GM21576 (cell line): ENCODE results near the gene PARP4.
A peak's percentile ranks its signal among the peaks of the same experiment; 100 is the strongest.
"Not testable (repeated sequence)": the region's sequence is repeated elsewhere in the genome, so short reads cannot be mapped to it uniquely, and the experiment has no call there.

Experiments used
- ATAC-seq: cut with Tn5 transposase; IDR thresholded peaks from one replicate; pipeline ENCODE4 v1.9.1; 2021; ENCODE audit warnings: mild to moderate bottlenecking, moderate library complexity; ENCODE audit not compliant: unreplicated experiment

Gene PARP4

DNA sequence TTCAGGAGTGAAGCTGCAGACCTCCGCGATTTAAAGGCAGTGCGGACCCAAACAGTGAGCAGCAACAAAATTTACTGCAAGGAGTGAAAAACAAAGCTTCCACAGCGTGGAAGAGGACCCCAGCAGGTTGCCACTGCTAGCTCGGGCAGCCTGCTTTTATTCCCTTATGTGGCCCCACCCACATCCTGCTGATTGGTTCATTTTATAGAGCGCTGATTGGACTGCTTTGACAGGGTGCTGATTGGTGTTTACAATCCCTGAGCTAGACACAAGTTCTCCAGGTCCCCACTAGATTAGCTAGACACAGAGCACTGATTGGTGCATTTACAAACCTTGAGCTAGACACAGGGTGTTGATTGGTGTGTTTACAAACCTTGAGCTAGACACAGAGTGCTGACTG, 6.3 kb downstream of the PARP4 start:
- ATAC-seq: not testable (repeated sequence)

GRCh38 chr13:24505756-24506155, 6.8 kb downstream of the PARP4 start:
- ATAC-seq: no peak

DNA sequence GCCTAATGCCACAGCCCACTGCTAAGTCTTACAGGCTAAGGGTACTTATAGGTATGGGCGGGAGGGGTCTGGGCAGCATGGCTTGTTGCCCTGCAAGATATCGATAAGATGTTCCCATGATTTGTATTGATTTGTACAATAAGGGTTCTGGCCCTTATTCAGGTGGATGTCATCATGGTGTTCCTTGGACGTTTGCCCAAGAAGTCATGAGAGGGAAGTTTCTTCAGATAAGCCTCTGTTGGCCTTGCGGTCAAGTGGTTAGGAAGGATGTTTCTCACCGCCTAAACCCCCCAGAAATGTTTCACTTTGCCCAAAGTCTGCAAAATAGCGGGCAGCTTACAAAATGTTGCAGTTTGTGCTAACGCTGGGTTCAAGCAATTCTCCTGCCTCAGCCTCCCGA, 7.3 kb downstream of the PARP4 start:
- no peak for ATAC-seq

DNA sequence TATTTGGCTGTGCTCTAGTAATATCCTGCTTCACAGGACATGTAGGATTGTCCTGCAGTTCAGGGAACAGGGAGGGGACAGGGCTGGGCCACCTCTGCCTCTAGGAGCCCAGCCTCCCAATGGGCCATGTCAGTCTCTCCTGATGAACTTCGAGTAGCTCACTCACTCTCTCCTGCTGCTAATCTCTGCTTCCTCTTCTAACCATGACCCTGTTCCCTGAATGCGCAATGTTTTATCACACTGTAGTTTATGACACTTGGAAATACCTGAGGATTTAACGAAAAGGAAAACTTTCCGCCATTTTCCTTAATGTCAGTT, 9.2 kb downstream of the PARP4 start:
- no peak for ATAC-seq

GRCh38 chr13:24502533-24503378, 9.8 kb downstream of the PARP4 start:
- ATAC-seq: no peak

DNA sequence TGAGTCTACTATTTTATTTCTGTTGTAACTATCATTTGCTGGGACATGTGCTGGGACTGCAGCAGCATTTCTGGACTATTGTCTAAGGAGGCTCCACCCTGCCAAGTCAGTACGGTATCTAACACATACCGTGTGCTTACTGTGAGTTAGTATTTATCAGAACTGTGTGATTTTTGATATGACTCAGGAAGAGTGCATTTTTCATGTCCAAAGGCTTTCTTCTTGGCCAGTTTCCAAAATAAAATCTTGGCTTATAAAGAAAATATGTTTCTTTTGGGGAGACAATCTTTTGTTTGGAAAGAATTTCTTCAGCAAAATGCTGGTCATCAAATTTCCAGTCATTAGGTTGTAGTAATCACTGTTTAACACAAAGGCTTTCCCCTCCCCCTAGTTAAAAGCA, 11.6 kb downstream of the PARP4 start:
- ATAC-seq: no peak

GRCh38 chr13:24497742-24498141, 14.8 kb downstream of the PARP4 start:
- no peak for ATAC-seq

- not testable (repeated sequence) for ATAC-seq
Measured at GRCh38 chr13:24496295-24496694, 16.3 kb downstream of the PARP4 start.

GRCh38 chr13:24495151-24495729, 17.3 kb downstream of the PARP4 start:
- ATAC-seq: no peak

- no peak for ATAC-seq
Measured at GRCh38 chr13:24493356-24493755, 19.2 kb downstream of the PARP4 start.

DNA sequence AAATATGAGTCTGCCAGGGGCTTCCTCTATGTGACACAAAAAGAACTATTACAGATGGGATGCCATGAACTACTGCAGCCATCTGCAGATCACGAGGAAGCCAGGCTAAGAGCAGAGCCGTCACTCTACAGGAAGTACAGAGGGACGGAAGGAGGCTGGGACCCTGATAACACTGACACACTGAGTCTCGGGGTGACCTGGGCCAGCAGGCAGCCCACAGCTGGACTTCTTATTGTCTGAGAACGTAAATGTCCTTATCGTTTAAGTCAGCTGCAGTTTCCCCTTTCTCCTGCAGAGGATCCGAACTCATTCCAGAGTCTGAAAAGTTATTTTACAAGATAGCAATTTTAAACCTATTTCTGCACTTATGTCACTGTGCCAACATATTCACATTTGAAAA, 20.7 kb downstream of the PARP4 start:
- ATAC-seq: no peak

DNA sequence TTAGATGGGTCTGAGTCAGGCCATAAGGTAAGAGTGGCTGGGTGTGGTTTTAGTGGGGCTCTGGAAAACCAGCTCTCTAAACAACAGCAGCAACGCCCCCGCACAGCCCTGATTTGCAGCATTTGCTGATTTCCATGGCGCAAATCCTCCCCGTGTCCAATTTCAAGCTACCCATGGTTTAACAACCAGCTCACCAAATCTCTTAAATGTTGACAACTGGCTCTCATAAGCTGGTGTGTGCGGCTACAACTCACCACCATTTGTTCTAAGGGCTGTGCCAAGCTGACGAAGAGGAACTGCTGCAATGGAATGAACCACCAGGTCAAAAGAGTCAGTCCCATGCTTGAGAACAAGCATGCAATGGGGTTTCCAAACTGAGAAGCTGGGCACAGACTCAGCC, 22.9 kb downstream of the PARP4 start:
- no peak for ATAC-seq

- not testable (repeated sequence) for ATAC-seq
Measured at GRCh38 chr13:24488092-24488491, 24.5 kb downstream of the PARP4 start.

DNA sequence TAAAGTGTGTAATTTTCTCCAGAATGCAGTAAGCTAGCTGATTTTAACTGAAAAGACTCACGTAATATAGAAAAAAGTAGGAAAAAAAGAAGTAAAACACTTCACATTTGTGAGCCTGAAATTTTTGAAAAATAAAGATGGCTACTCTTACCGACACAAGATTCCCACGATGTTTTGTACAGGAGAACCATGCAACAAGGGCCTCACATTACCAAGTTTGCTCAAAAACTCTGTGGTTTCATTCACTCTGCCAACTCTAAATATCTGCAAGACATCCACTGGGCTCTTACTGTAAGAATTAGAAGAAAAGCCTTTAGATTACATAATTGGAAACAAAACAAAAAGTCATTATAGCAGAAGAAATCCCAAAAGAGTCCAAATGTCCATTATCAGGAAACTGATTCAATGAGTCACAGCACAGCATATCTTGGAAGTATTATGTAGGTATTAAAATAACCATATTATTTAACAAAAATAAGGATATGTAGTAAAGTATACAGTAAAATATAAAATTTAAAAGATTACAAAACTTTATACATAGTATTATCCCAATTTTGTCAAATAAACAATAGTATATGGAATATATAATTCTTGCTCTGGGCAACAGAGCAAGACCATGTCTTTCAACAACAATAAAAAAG, 26.4 kb downstream of the PARP4 start:
- not testable (repeated sequence) for ATAC-seq

GRCh38 chr13:24473686-24474085, 38.9 kb downstream of the PARP4 start:
- ATAC-seq: no peak

GRCh38 chr13:24472129-24472528, 40.4 kb downstream of the PARP4 start:
- ATAC-seq: not testable (repeated sequence)

DNA sequence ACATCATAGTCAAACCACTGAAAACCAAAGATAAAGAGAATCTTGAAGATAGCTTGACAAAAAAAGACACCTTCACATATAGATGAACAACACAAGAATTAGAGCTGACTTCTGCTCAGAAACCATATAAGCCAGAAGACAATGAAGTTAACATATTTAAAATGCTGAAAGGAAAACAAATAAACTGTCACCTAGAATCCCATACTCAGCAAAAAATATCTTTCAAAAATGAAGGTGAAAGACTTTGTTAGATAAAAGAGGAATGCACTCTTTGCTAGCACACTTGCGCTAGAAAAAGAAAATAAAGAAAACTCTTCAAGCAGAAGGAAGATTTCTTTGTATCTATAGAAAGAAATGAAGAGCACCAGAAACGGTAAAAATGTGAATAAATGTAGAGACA, 49.5 kb downstream of the PARP4 start:
- ATAC-seq: no peak

GRCh38 chr13:24460256-24460655, 52.3 kb downstream of the PARP4 start:
- ATAC-seq: no peak

- ATAC-seq: no peak
Measured at GRCh38 chr13:24459726-24460125, 52.9 kb downstream of the PARP4 start.

GRCh38 chr13:24459234-24459633, 53.3 kb downstream of the PARP4 start:
- ATAC-seq: peak; percentile 68

DNA sequence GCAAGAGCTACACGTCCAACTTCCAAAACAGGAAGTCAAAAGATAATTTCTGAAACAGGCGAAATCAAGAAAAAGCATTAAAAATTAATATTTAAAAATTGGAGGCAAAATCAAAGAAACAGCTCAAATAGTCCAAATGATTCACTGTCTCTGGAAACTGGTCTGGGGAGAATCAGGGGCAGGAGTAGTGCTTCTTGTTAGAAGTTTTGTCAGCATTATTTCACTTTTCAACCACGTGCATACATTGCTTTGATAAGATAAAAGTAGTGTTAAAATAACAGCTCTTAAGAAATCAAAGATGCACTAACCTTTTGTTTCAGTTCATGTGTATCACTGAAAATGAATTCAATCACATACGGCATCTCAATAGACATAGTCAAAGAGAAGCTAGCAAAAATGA, 53.8 kb downstream of the PARP4 start:
- ATAC-seq: no peak

DNA sequence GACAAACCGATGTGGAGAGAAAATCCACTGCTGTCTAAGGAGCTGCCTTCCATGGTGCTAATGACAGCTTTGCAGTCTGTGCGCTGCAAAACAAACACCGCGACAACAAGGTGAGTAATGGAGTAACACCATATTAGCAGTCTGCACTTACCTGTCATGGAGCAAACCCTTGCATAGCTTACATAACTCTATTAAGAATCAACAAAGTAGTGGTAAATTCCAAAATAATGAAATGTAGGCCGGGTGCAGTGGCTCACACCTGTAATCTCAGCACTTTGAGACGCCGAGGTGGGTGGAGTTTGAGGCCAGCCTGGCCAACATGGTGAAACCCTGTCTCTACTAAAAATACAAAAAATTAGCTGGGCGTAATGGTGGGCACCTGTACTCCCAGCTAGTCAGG, 56.2 kb downstream of the PARP4 start:
- ATAC-seq: no peak
